K562 (cell line): ENCODE measurements around the gene LRIT1. TPM values are rescaled to one million over a fixed set of nuclear protein-coding genes. Genes with fewer than 3 reads are reported as not detected.

Experiments used
- CEBPG ChIP-seq, 3 experiments: fragments of 200-800 bp in 1 of 3; sonication (Bioruptor generic) in 1 of 3; sonication (generic) in 1 of 3; formaldehyde crosslinking in 1 of 3; IDR thresholded peaks in 2 of 3; conservative IDR thresholded peaks in 1 of 3; 2 replicates each; pipeline versions ENCODE4 v1.6.1 to v1.8.0; 2016 to 2022; ENCODE audit warnings: missing compliant biosample characterization in 2 of 3, missing genetic modification characterization in 2 of 3, mild to moderate bottlenecking in 1 of 3, missing genetic modification reagents in 1 of 3
- CREB1 ChIP-seq, 2 experiments: sonication (generic) in 1 of 2; formaldehyde crosslinking in 1 of 2; IDR thresholded peaks; 2 replicates each; pipeline versions ENCODE4 v1.6.1 to v1.8.0; 2012 to 2022; ENCODE audit warnings: inconsistent platforms in 1 of 2, mild to moderate bottlenecking in 1 of 2, missing genetic modification reagents in 1 of 2, moderate library complexity in 1 of 2
- CTCF ChIP-seq, 3 experiments: IDR thresholded peaks in 2 of 3; conservative IDR thresholded peaks in 1 of 3; 2 replicates each; pipeline ENCODE4 v1.5.1; 2011 to 2012; ENCODE audit warnings: low read length in 3 of 3, mild to moderate bottlenecking in 3 of 3, control low read depth in 2 of 3, improper control_type of control experiment in 1 of 3, inconsistent platforms in 1 of 3, low read depth in 1 of 3, mixed read lengths in 1 of 3, moderate library complexity in 1 of 3; ENCODE audit not compliant: insufficient read depth in 2 of 3
- GABPA ChIP-seq: fragments of 200-800 bp; sonication (Bioruptor generic); conservative IDR thresholded peaks from 2 replicates; pipeline ENCODE4 v1.6.1; 2016; ENCODE audit warnings: low read depth, missing genetic modification characterization, missing compliant biosample characterization
- GTF2F1 ChIP-seq: IDR thresholded peaks from 2 replicates; pipeline ENCODE4 v1.6.1; 2011; ENCODE audit warnings: low read depth, low read length, improper control_type of control experiment
- HDAC6 ChIP-seq: IDR thresholded peaks from 2 replicates; pipeline ENCODE4 v1.6.1; 2012; ENCODE audit warnings: low read depth, mild to moderate bottlenecking, control low read depth, inconsistent platforms, low read length, moderate library complexity
- HDAC8 ChIP-seq: fragments of 450-650 bp; IDR thresholded peaks from 2 replicates; pipeline ENCODE4 v1.6.1; 2016; ENCODE audit warnings: mild to moderate bottlenecking, missing genetic modification characterization, moderate library complexity, missing compliant biosample characterization
- PRDM10 ChIP-seq: fragments of 450-650 bp; IDR thresholded peaks from 2 replicates; pipeline ENCODE4 v1.6.1; 2018; ENCODE audit not compliant: partially characterized antibody
- RAD21 ChIP-seq, 2 experiments: fragments of 250-450 bp in 1 of 2; fragments of 450-650 bp in 1 of 2; sonication (Bioruptor Pico) in 1 of 2; formaldehyde crosslinking in 1 of 2; IDR thresholded peaks in 1 of 2; conservative IDR thresholded peaks in 1 of 2; 2 replicates each; pipeline versions ENCODE4 v1.4.0 to v1.8.0; 2020 to 2022; ENCODE audit warnings: mild to moderate bottlenecking in 2 of 2, moderate library complexity in 1 of 2
- SAFB ChIP-seq: fragments of 200-400 bp; formaldehyde crosslinking; IDR thresholded peaks from 2 replicates; pipeline ENCODE4 v1.6.1; 2017; ENCODE audit warnings: low read depth, low read length, borderline replicate concordance
- TCF7L2 ChIP-seq: fragments of 150-350 bp; IDR thresholded peaks from 2 replicates; pipeline ENCODE4 v1.6.1; 2016; ENCODE audit warnings: low read depth, mild to moderate bottlenecking, low read length, moderate library complexity
- USF1 ChIP-seq: sonication (generic); formaldehyde crosslinking; IDR thresholded peaks from 2 replicates; pipeline ENCODE4 v1.9.0; 2022; ENCODE audit warnings: mild to moderate bottlenecking, missing genetic modification reagents
- ZNF316 ChIP-seq: fragments of 450-650 bp; IDR thresholded peaks from 2 replicates; pipeline ENCODE4 v1.6.1; 2016
- ZNF79 ChIP-seq: fragments of 250-450 bp; sonication (Bioruptor Pico); IDR thresholded peaks from 2 replicates; pipeline ENCODE4 v1.4.0; 2020; ENCODE audit warnings: low read depth, mild to moderate bottlenecking, moderate library complexity
- polyA plus RNA-seq, 8 experiments: library from polyadenylated mRNA; depleted of rRNA in 4 of 8; stranded (reverse) in 5 of 8; unstranded in 3 of 8; fragments of >200 nt; fragmentation: Nextera tagmentation in 2 of 8; fragmentation: Illumina TruSeq in 1 of 8; extraction: Ambion mirVana in 2 of 8; extraction: Trizol in 1 of 8; gene quantifications; 2 replicates each; pipeline versions ENCODE4 v1.2.1 to v1.2.3, GENCODE V29; 2011 to 2014; ENCODE audit warnings: inconsistent platforms in 1 of 8, missing spikeins in 1 of 8
- total RNA-seq, 7 experiments: library from RNA; depleted of rRNA in 6 of 7; stranded (reverse); fragments of >200 nt in 6 of 7; fragmentation: Illumina TruSeq in 2 of 7; extraction: Trizol in 2 of 7; gene quantifications; 2 replicates each; pipeline versions ENCODE4 v1.2.1 to v1.2.3, GENCODE V29; 2011 to 2021; ENCODE audit warnings: low replicate concordance in 1 of 7

LRIT1 gene
- total and polyA plus RNA-seq, 9 of the 15 experiments (the other 6 are each of a cell fraction or from before 2014, with no cell fraction given), result not detected

- TF ChIP-seq PRDM10 (peak; percentile 98), GTF2F1 (no peak), CEBPG (CRISPR knock-in tag; IDR thresholded peaks at IDR 0.05) (no peak), CEBPG (tag; conservative IDR thresholded peaks at IDR 0.05 in 1 of 2, IDR thresholded peaks at IDR 0.05 in 1 of 2) (0 out of 4 replicates have a peak, but pooled peaks of 1 of the 2 experiments have one; percentile 15), CTCF (IDR thresholded peaks at IDR 0.05 in 2 of 3, conservative IDR thresholded peaks at IDR 0.05 in 1 of 3; ENCODE audit: insufficient read depth in 2 of 3, low read depth in 1 of 3, low read length in 3 of 3) (peak; percentile 77 to 83 (median 78)), RAD21 (CRISPR knock-in tag; conservative IDR thresholded peaks at IDR 0.05 in 1 of 2, IDR thresholded peaks at IDR 0.05 in 1 of 2) (peak in 1 of 2 experiments; percentile 53; a peak in 2 of 4 replicates), GABPA (tag) (no peak), TCF7L2 (0 out of 2 replicates have a peak, but pooled peaks have one; percentile 56), HDAC6 (no peak), SAFB (no peak), ZNF316 (no peak), ZNF79 (CRISPR knock-in tag) (no peak), CREB1 (IDR thresholded peaks at IDR 0.05) (no peak), CREB1 (CRISPR knock-in tag; IDR thresholded peaks at IDR 0.05) (no peak), USF1 (CRISPR knock-in tag) (0 out of 2 replicates have a peak, but pooled peaks have one; percentile 17), HDAC8 (tag) (no peak)
Measured at GRCh38 chr10:84214612-84215235, 26.6 kb downstream of the LRIT1 start (continued).
